Nephron (organoid): Measurements from ENCODE around the gene RAB20.
"Not testable (repeated sequence)": the region's sequence is repeated elsewhere in the genome, so short reads cannot be mapped to it uniquely, and the experiment has no call there.

ENCODE experiments used
- H3K27ac Mint-ChIP-seq, 3 experiments: 2 replicates each; pipeline ENCODE4 v1.8.0; 2020; ENCODE audit warnings: mixed read lengths in 3 of 3, mild to moderate bottlenecking in 2 of 3, moderate library complexity in 1 of 3
- H3K27me3 Mint-ChIP-seq: 2 replicates; pipeline ENCODE4 v1.8.0; 2021; ENCODE audit warnings: low read depth, mild to moderate bottlenecking, moderate library complexity, mixed read lengths
- H3K36me3 Mint-ChIP-seq: 2 replicates; pipeline ENCODE4 v1.8.0; 2020; ENCODE audit warnings: low read depth, mixed read lengths
- H3K4me1 Mint-ChIP-seq: 2 replicates; pipeline ENCODE4 v1.8.0; 2020; ENCODE audit warnings: mixed read lengths
- H3K4me3 Mint-ChIP-seq, 3 experiments: 2 replicates each; pipeline ENCODE4 v1.8.0; 2020; ENCODE audit warnings: mild to moderate bottlenecking in 3 of 3, mixed read lengths in 3 of 3, moderate library complexity in 2 of 3
- H3K9me3 Mint-ChIP-seq: 2 replicates; pipeline ENCODE4 v1.8.0; 2020; ENCODE audit warnings: mixed read lengths
- CTCF ChIP-seq, 3 experiments: fragments of 200-600 bp; sonication (generic); IDR thresholded peaks; one replicate each; pipeline ENCODE4 v1.5.0; 2021; ENCODE audit warnings: antibody characterized with exemption in 3 of 3; ENCODE audit not compliant: unreplicated experiment in 3 of 3

The RAB20 gene

GRCh38 chr13:110490009-110490770 is 71.3 kb downstream of the RAB20 start:
- H3K4me1 Mint-ChIP-seq, result peaks cover 5% of the 10 kb centered on the region
- no peak for TF ChIP-seq CTCF (IDR thresholded peaks at IDR 0.05; ENCODE audit: unreplicated experiment in 3 of 3)
- H3K27me3 Mint-ChIP-seq, result no peaks in the 10 kb centered on the region
- no peaks in the 10 kb centered on the region for H3K9me3 Mint-ChIP-seq
- H3K36me3 Mint-ChIP-seq, result peaks cover 49% of the 10 kb centered on the region
- H3K4me3 Mint-ChIP-seq, result no peak overlapping the region
- H3K27ac Mint-ChIP-seq, result no peak overlapping the region

- not testable (repeated sequence) for H3K9me3 Mint-ChIP-seq, H3K4me3 Mint-ChIP-seq, H3K4me1 Mint-ChIP-seq, H3K27me3 Mint-ChIP-seq, H3K27ac Mint-ChIP-seq
- H3K36me3 Mint-ChIP-seq, result peaks cover 53% of the 10 kb centered on the region
Observed at GRCh38 chr13:110486880-110487279, 74.6 kb downstream of the RAB20 start.

GRCh38 chr13:110486061-110486715 is 75.3 kb downstream of the RAB20 start:
- H3K36me3 Mint-ChIP-seq, result peaks cover 50% of the 10 kb centered on the region
- H3K9me3 Mint-ChIP-seq, result no peaks in the 10 kb centered on the region
- H3K27me3 Mint-ChIP-seq, result no peaks in the 10 kb centered on the region
- no peaks in the 10 kb centered on the region for H3K4me1 Mint-ChIP-seq
- H3K27ac Mint-ChIP-seq, result no peak overlapping the region
- no peak overlapping the region for H3K4me3 Mint-ChIP-seq
- TF ChIP-seq CTCF (IDR thresholded peaks at IDR 0.05; ENCODE audit: unreplicated experiment in 3 of 3), result no peak

GRCh38 chr13:110485604-110486003 is 75.9 kb downstream of the RAB20 start:
- no peak for TF ChIP-seq CTCF (IDR thresholded peaks at IDR 0.05; ENCODE audit: unreplicated experiment in 3 of 3)
- Mint-ChIP-seq H3K27me3 (no peaks in the 10 kb centered on the region), H3K27ac (no peak overlapping the region), H3K9me3 (no peaks in the 10 kb centered on the region), H3K36me3 (peaks cover 50% of the 10 kb centered on the region), H3K4me1 (no peaks in the 10 kb centered on the region), H3K4me3 (no peak overlapping the region)

GRCh38 chr13:110484290-110485048 is 77.1 kb downstream of the RAB20 start:
- Mint-ChIP-seq H3K4me1 (no peaks in the 10 kb centered on the region), H3K27ac (no peak overlapping the region), H3K4me3 (no peak overlapping the region), H3K36me3 (peaks cover 44% of the 10 kb centered on the region), H3K27me3 (no peaks in the 10 kb centered on the region), H3K9me3 (no peaks in the 10 kb centered on the region)
- TF ChIP-seq CTCF (IDR thresholded peaks at IDR 0.05; ENCODE audit: unreplicated experiment in 3 of 3), result no peak

- Mint-ChIP-seq H3K4me3 (no peak overlapping the region), H3K4me1 (no peaks in the 10 kb centered on the region), H3K27me3 (no peaks in the 10 kb centered on the region), H3K9me3 (no peaks in the 10 kb centered on the region), H3K27ac (no peak overlapping the region), H3K36me3 (peaks cover 44% of the 10 kb centered on the region)
- no peak for TF ChIP-seq CTCF (IDR thresholded peaks at IDR 0.05; ENCODE audit: unreplicated experiment in 3 of 3)
Observed at GRCh38 chr13:110483386-110483968, 78.0 kb downstream of the RAB20 start.
